Astrocyte (in vitro differentiated cells and primary cell): ENCODE data around the gene SARNP.

Experiments
- CTCF ChIP-seq: IDR thresholded peaks from 2 replicates; pipeline ENCODE4 v1.5.1; 2011; ENCODE audit warnings: low read depth, mild to moderate bottlenecking, inconsistent platforms, low read length, moderate library complexity; ENCODE audit not compliant: insufficient read depth
- EZH2 ChIP-seq: IDR thresholded peaks from 2 replicates; pipeline ENCODE4 v1.6.1; 2012; ENCODE audit warnings: mild to moderate bottlenecking, low read length, inconsistent platforms; ENCODE audit not compliant: insufficient read depth

GRCh38 chr12:55738123-55739024 lies 79.2 kb downstream of the SARNP start:
- TF ChIP-seq CTCF (peak; percentile 94), EZH2 (no peak)
